SK-N-SH (cell line): ENCODE data around the gene TLX1. TPM values are rescaled to one million over a fixed set of nuclear protein-coding genes. Genes with fewer than 3 reads are reported as not detected.

Experiments used
- CTCF ChIA-PET: fragments of 300-600, 350-600 bp; formaldehyde crosslinking; extraction: SDS; loops from one replicate; lab custom pipeline; 2021; lab: Yijun Ruan, JAX
- POLR2A ChIA-PET: fragments of 350-600 bp; sonication (Branson Sonifier 250); formaldehyde crosslinking; extraction: SDS; loops from one replicate; lab custom pipeline; 2020; ENCODE audit warnings: antibody characterized with exemption, inconsistent platforms; lab: Yijun Ruan, JAX
- DNase-seq: peaks from one replicate; pipeline ENCODE4 v3.0.0; 2012
- H2AFZ ChIP-seq: fragments of 200-600 bp; sonication (generic); 2 replicates; pipeline ENCODE4 v1.8.1; 2016; ENCODE audit warnings: antibody characterized with exemption, mild to moderate bottlenecking, low read depth
- H3F3A ChIP-seq: fragments of 200-600 bp; sonication (generic); replicated peaks from 2 replicates; pipeline ENCODE3; 2016; ENCODE audit warnings: antibody characterized with exemption, mild to moderate bottlenecking; ENCODE audit not compliant: insufficient read depth
- H3K27ac ChIP-seq, 2 experiments: fragments of 200-500 bp in 1 of 2; fragments of 200-600 bp in 1 of 2; sonication (Bioruptor generic) in 1 of 2; sonication (generic), shearing (Covaris generic) in 1 of 2; 2 replicates each; pipeline versions ENCODE4 v1.5.1 to v1.6.1; 2014 to 2016; ENCODE audit warnings: low read depth in 2 of 2, inconsistent platforms in 1 of 2, low read length in 1 of 2, mild to moderate bottlenecking in 1 of 2, mixed read lengths in 1 of 2
- H3K27me3 ChIP-seq: fragments of 200-600 bp; sonication (generic), shearing (Covaris generic); 2 replicates; pipeline ENCODE4 v1.6.1; 2016; ENCODE audit warnings: mixed run types; ENCODE audit not compliant: insufficient read depth
- H3K36me3 ChIP-seq, 2 experiments: fragments of 200-500 bp in 1 of 2; fragments of 200-600 bp in 1 of 2; sonication (Bioruptor generic) in 1 of 2; sonication (generic) in 1 of 2; replicated peaks in 1 of 2; 2 replicates each; pipeline versions ENCODE3 to v1.5.1; 2014 to 2016; ENCODE audit warnings: low read length in 1 of 2, mild to moderate bottlenecking in 1 of 2; ENCODE audit not compliant: insufficient read depth in 2 of 2, control insufficient read depth in 1 of 2
- H3K4me1 ChIP-seq, 2 experiments: fragments of 200-500 bp in 1 of 2; fragments of 200-600 bp in 1 of 2; sonication (Bioruptor generic) in 1 of 2; sonication (generic), shearing (Covaris generic) in 1 of 2; 2 replicates each; pipeline versions ENCODE4 v1.5.1 to v1.6.1; 2014 to 2016; ENCODE audit warnings: low read depth in 1 of 2, low read length in 1 of 2, mixed run types in 1 of 2; ENCODE audit not compliant: insufficient read depth in 2 of 2, control insufficient read depth in 1 of 2
- H3K4me2 ChIP-seq: fragments of 200-600 bp; sonication (generic), shearing (Covaris generic); 2 replicates; pipeline ENCODE4 v1.6.1; 2017; ENCODE audit warnings: mixed run types
- H3K4me3 ChIP-seq, 2 experiments: fragments of 200-500 bp in 1 of 2; fragments of 200-600 bp in 1 of 2; sonication (Bioruptor generic) in 1 of 2; sonication (generic), shearing (Covaris generic) in 1 of 2; 2 replicates each; pipeline versions ENCODE4 v1.5.1 to v1.8.1; 2014 to 2016; ENCODE audit warnings: low read depth in 2 of 2, inconsistent platforms in 1 of 2, low read length in 1 of 2, mild to moderate bottlenecking in 1 of 2, mixed read lengths in 1 of 2, moderate library complexity in 1 of 2
- H3K79me2 ChIP-seq: fragments of 200-600 bp; sonication (generic); 2 replicates; pipeline ENCODE4 v1.8.1; 2017; ENCODE audit warnings: mild to moderate bottlenecking; ENCODE audit not compliant: insufficient read depth
- H3K9ac ChIP-seq: fragments of 200-600 bp; sonication (generic); 2 replicates; pipeline ENCODE4 v1.6.1; 2017; ENCODE audit warnings: mixed run types
- H3K9me2 ChIP-seq: fragments of 200-600 bp; sonication (generic); 2 replicates; pipeline ENCODE4 v1.6.1; 2017; ENCODE audit warnings: mixed run types
- H3K9me3 ChIP-seq: fragments of 200-600 bp; sonication (generic); 2 replicates; pipeline ENCODE4 v1.6.1; 2017; ENCODE audit warnings: mixed run types, mild to moderate bottlenecking, moderate library complexity
- H4K20me1 ChIP-seq: fragments of 200-600 bp; sonication (generic); 2 replicates; pipeline ENCODE4 v1.6.1; 2017; ENCODE audit warnings: mild to moderate bottlenecking, mixed run types; ENCODE audit not compliant: insufficient read depth
- CHD2 ChIP-seq: fragments of 150-350 bp; IDR thresholded peaks from 2 replicates; pipeline ENCODE4 v1.6.1; 2018; ENCODE audit warnings: low read length; ENCODE audit not compliant: partially characterized antibody
- ELF1 ChIP-seq: IDR thresholded peaks from 2 replicates; pipeline ENCODE4 v1.4.0; 2012
- GATA2 ChIP-seq: sonication (generic); formaldehyde crosslinking; IDR thresholded peaks from 2 replicates; pipeline ENCODE4 v1.5.0; 2020; ENCODE audit warnings: mild to moderate bottlenecking, missing genetic modification reagents
- JUND ChIP-seq: IDR thresholded peaks from 2 replicates; pipeline ENCODE4 v1.4.0; 2012
- MEF2A ChIP-seq: IDR thresholded peaks from 2 replicates; pipeline ENCODE4 v1.4.0; 2012; ENCODE audit warnings: low read depth, borderline replicate concordance
- RAD21 ChIP-seq: IDR thresholded peaks from 2 replicates; pipeline ENCODE4 v1.6.1; 2012; ENCODE audit warnings: mild to moderate bottlenecking, low read length
- REST ChIP-seq: IDR thresholded peaks from 2 replicates; pipeline ENCODE4 v1.6.1; 2012; ENCODE audit warnings: mild to moderate bottlenecking, low read depth, low read length, moderate library complexity
- SIN3A ChIP-seq: IDR thresholded peaks from 2 replicates; pipeline ENCODE4 v1.6.1; 2012; ENCODE audit warnings: low read depth, mild to moderate bottlenecking, low read length, moderate library complexity, borderline replicate concordance
- TEAD4 ChIP-seq: IDR thresholded peaks from 2 replicates; pipeline ENCODE4 v1.4.0; 2012; ENCODE audit warnings: mild to moderate bottlenecking, borderline replicate concordance; ENCODE audit not compliant: insufficient read depth
- YY1 ChIP-seq: IDR thresholded peaks from 2 replicates; pipeline ENCODE4 v1.4.0; 2012; ENCODE audit warnings: low read depth, mild to moderate bottlenecking
- WGBS: methylation state at CpG from one replicate; pipeline ENCODE4 v1.1.6; 2017; ENCODE audit warnings: low lambda C conversion rate; 5-methylcytosine and 5-hydroxymethylcytosine counted together
- polyA plus RNA-seq, 3 experiments: library from polyadenylated mRNA; depleted of rRNA; stranded (reverse); fragments of >200 nt; gene quantifications; 2 replicates each; pipeline ENCODE4 v1.2.3, GENCODE V29; 2012
- TF ChIP-seq, protein P1 (sequence below): fragments of 150-350 bp; IDR thresholded peaks from 2 replicates; pipeline ENCODE4 v1.6.1; 2017; ENCODE audit warnings: antibody characterized with exemption, low read length, low read depth, borderline replicate concordance

TLX1 gene
- polyA plus RNA-seq, 1 of the 3 experiments (the other 2 are of a cell fraction) = not detected

DNA sequence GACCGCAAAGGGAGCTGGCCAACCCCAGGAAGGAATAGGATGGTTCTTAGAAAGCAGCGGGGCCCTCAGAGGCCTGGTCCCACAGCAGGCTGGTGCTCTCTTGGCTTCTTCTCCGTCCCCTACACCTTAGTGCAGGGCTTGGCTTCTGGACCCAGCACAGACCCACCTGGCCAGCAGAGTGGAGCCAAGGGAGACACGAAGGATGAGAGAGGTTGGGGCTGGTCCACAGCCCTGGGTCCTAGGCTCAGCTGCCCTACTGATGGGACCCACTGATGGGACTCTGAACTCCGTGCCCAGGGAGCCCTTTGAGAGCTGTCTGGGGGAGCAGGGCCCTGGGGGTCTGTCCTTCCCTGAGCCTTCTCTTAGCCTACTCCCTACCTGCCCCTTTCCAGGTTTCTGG is 6.2 kb upstream of the TLX1 start (continued):
- TF ChIP-seq REST (no peak), GATA2 (no peak), TEAD4 (no peak), MEF2A (no peak), RAD21 (no peak), JUND (no peak)
- TF ChIP-seq, protein P1, sequence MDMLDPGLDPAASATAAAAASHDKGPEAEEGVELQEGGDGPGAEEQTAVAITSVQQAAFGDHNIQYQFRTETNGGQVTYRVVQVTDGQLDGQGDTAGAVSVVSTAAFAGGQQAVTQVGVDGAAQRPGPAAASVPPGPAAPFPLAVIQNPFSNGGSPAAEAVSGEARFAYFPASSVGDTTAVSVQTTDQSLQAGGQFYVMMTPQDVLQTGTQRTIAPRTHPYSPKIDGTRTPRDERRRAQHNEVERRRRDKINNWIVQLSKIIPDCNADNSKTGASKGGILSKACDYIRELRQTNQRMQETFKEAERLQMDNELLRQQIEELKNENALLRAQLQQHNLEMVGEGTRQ = no peak

DNA sequence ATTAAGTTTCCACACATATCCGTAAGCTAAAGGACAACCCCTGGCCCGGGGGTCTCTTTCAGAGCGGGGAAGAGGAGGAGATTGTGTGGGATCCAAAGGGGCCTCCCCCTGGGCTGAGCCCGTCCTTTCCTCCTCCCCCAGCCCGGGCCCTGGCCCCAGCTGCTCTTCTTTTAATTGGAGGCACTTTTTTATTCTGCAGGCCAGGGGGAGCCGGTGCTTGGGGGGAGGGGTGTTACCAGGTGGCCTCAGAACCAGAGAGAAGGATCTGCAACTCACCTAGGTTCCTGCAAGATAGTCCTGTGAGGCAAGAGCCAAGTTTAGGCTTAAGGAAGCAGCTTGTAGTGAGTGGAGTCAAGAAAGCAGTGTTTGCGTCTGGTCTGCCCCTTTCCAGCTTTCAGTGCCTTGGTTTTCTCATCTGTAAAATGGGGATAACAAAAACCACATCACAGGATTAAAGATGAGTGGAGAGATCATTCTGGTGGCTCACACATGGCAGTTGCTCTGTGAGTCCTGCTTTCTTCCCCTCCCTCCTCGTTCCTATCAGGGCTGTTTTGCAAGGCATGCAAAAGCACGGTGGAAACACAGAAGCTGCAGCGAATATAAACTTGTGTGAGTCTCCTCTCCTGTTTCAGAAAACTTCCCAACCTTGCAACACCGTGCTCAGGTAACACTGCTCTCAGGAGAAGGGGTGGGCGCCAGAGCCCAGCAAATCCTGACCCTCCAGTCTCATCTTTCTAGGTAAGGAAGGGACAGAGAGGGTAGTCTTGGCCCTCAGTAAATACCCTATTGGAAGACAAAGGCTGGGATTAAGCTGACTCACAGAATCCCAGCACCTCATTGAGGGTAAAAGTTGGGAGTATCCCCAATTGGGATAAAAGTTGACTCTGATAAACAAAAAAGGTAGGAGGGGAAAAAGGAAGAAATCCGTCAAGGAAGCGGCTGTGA is 4.1 kb upstream of the TLX1 start:
- Histone ChIP-seq H3K9me3 (no peaks in the 10 kb centered on the region), H3K9me2 (no peaks in the 10 kb centered on the region), H3K36me3 (no peaks in the 10 kb centered on the region), H3K4me1 (peaks cover 0 to 21% of the 10 kb centered on the region in 2 experiments; a peak in 1 of 4 replicates), H3K27ac (no peak overlapping the region), H3K79me2 (no peaks in the 10 kb centered on the region), H3K27me3 (peaks cover 95% of the 10 kb centered on the region), H3K4me2 (no peak overlapping the region), H2AFZ (no peak overlapping the region), H3K4me3 (no peak overlapping the region), H3K9ac (no peak overlapping the region), H3F3A (no peaks in the 10 kb centered on the region), H4K20me1 (no peaks in the 10 kb centered on the region)
- TF ChIP-seq CHD2 (no peak), YY1 (no peak), REST (no peak), SIN3A (no peak), ELF1 (no peak)
- no peak for DNase-seq
- POLR2A ChIA-PET = no interaction called here
- 38% methylated on average over 14 of the region's 14 CpGs for WGBS
- CTCF ChIA-PET = interaction anchor here (0.6 to 7.1 kb wide), 7 partner anchors 12 to 113 kb away, joined by 3 to 90 read pairs (median 4); no protein-coding TSS in a partner anchor
